ENCODE measurements around the gene CCDC172.
A peak's percentile ranks its signal among the peaks of the same experiment; 100 is the strongest.

Gene CCDC172

DNA sequence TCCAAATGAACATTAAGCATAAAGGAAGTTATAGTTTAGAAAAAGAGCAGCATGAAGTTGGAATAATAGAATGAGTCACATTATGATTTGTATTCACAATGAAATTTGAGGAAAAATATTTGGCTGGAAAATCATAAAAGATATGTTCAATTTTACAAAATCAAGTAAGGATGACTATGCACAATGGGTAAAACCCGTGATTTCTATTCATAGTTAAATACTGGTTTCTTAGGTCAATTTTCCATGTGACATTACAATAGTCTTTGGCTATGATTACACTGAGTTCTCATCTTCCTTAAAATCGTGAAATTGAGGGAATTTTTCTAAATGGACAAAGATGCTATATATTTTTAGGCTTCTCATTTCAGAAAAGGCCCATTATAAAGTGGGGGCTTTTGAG, 17.4 kb upstream of the CCDC172 start:
- no peaks in the 10 kb centered on the region for H3K27me3 ChIP-seq (ENCODE audit: insufficient read depth, low read length)
- H3K4me1 ChIP-seq (ENCODE audit: insufficient read depth, low read length), result no peaks in the 10 kb centered on the region
- no peaks in the 10 kb centered on the region for H3K9me3 ChIP-seq (ENCODE audit: insufficient read depth, low read depth, low read length)
- H3K4me3 ChIP-seq (ENCODE audit: low read length), result no peak overlapping the region
- no peaks in the 10 kb centered on the region for H3K36me3 ChIP-seq (ENCODE audit: insufficient read depth, low read depth, low read length)
- H3K27ac ChIP-seq (ENCODE audit: low read length), result no peak overlapping the region
- no peak overlapping the region for H3K9ac ChIP-seq (ENCODE audit: low read depth, low read length)

GRCh38 chr10:116307455-116307854, 16.8 kb upstream of the CCDC172 start:
- Histone ChIP-seq H3K27ac (ENCODE audit: low read length) (no peak overlapping the region), H3K4me3 (ENCODE audit: low read length) (no peak overlapping the region), H3K9me3 (ENCODE audit: insufficient read depth, low read depth, low read length) (no peaks in the 10 kb centered on the region), H3K9ac (ENCODE audit: low read depth, low read length) (no peak overlapping the region), H3K27me3 (ENCODE audit: insufficient read depth, low read length) (no peaks in the 10 kb centered on the region), H3K4me1 (ENCODE audit: insufficient read depth, low read length) (no peaks in the 10 kb centered on the region), H3K36me3 (ENCODE audit: insufficient read depth, low read depth, low read length) (no peaks in the 10 kb centered on the region)

DNA sequence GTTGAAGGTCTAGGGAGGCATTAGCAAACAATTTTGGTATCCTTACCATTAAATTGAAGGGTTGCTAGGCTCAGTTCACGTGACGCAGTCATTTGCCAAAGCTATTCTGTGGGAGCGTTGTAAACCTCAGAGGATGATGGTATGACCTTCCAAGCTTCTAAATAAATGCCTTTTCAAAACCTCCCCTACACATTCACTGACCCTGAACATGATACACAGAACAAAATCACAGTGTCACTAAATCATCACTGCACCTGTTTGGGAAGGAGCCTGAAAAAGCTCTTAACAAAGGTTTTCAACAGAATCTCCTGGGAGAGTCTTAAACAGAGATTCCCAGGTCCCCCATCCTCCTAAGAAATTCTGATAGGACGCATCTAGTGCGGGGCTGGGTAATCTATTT, 13.2 kb upstream of the CCDC172 start:
- Histone ChIP-seq H3K4me1 (ENCODE audit: insufficient read depth, low read length) (no peaks in the 10 kb centered on the region), H3K9ac (ENCODE audit: low read depth, low read length) (no peak overlapping the region)

GRCh38 chr10:116311706-116312490, 12.3 kb upstream of the CCDC172 start:
- no peak overlapping the region for H3K4me3 ChIP-seq (ENCODE audit: low read length)
- H3K9me3 ChIP-seq (ENCODE audit: insufficient read depth, low read depth, low read length), result no peaks in the 10 kb centered on the region
- H3K27ac ChIP-seq (ENCODE audit: low read length), result no peak overlapping the region
- H3K4me1 ChIP-seq (ENCODE audit: insufficient read depth, low read length), result no peaks in the 10 kb centered on the region
- H3K27me3 ChIP-seq (ENCODE audit: insufficient read depth, low read length), result no peaks in the 10 kb centered on the region
- no peak overlapping the region for H3K9ac ChIP-seq (ENCODE audit: low read depth, low read length)
- H3K36me3 ChIP-seq (ENCODE audit: insufficient read depth, low read depth, low read length), result no peaks in the 10 kb centered on the region

More for the DNA sequence above, 13.2 kb upstream of the CCDC172 start:
- H3K9me3 ChIP-seq (ENCODE audit: insufficient read depth, low read depth, low read length), result no peaks in the 10 kb centered on the region
- H3K27me3 ChIP-seq (ENCODE audit: insufficient read depth, low read length), result no peaks in the 10 kb centered on the region
- no peak overlapping the region for H3K4me3 ChIP-seq (ENCODE audit: low read length)
- H3K36me3 ChIP-seq (ENCODE audit: insufficient read depth, low read depth, low read length), result no peaks in the 10 kb centered on the region
- H3K27ac ChIP-seq (ENCODE audit: low read length), result no peak overlapping the region

DNA sequence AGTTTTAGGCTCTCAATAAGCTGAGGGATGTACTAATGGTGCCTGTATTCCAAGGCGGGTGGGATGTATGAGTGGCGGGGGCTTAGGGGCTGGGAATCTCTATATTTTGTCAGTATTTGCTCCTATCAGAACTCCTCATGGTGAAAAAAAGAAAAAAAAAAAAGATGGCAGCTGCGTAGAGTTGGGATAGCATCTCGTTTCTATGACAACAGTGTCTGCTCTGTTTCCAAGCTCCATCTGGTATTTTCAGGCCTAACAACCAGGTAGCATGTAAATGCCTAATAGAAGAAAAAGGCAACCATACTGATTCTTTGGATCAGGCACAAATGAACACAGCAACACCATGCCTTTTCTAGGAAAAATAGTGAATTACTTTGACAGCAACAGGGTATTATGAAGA, 11.7 kb upstream of the CCDC172 start:
- H3K9ac ChIP-seq (ENCODE audit: low read depth, low read length), result no peak overlapping the region
- no peaks in the 10 kb centered on the region for H3K36me3 ChIP-seq (ENCODE audit: insufficient read depth, low read depth, low read length)
- no peaks in the 10 kb centered on the region for H3K27me3 ChIP-seq (ENCODE audit: insufficient read depth, low read length)
- no peaks in the 10 kb centered on the region for H3K4me1 ChIP-seq (ENCODE audit: insufficient read depth, low read length)
- no peaks in the 10 kb centered on the region for H3K9me3 ChIP-seq (ENCODE audit: insufficient read depth, low read depth, low read length)
- no peak overlapping the region for H3K4me3 ChIP-seq (ENCODE audit: low read length)
- H3K27ac ChIP-seq (ENCODE audit: low read length), result no peak overlapping the region

DNA sequence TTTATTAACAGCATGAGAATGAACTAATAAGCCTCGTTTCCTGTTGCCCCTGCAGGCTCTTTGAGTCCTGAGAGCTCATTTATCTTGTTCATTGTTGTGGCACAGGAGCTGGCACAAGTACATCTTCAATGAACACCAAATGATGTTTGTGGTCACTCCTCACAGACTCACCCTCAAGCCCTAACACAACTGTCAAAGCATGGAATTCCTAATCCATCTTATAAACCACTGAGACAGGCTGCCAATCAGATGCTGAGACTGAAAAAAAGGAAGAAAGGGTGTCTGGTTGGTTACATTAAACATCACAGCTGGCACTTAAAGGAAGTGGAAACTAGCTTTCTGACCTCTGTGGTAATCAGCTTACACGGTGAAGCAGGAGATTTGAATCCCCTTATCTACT, 7.7 kb upstream of the CCDC172 start:
- H3K4me3 ChIP-seq (ENCODE audit: low read length), result no peak overlapping the region
- no peak overlapping the region for H3K9ac ChIP-seq (ENCODE audit: low read depth, low read length)
- H3K27me3 ChIP-seq (ENCODE audit: insufficient read depth, low read length), result no peaks in the 10 kb centered on the region
- H3K36me3 ChIP-seq (ENCODE audit: insufficient read depth, low read depth, low read length), result no peaks in the 10 kb centered on the region
- H3K4me1 ChIP-seq (ENCODE audit: insufficient read depth, low read length), result no peaks in the 10 kb centered on the region
- no peak overlapping the region for H3K27ac ChIP-seq (ENCODE audit: low read length)
- H3K9me3 ChIP-seq (ENCODE audit: insufficient read depth, low read depth, low read length), result no peaks in the 10 kb centered on the region

- H3K36me3 ChIP-seq (ENCODE audit: insufficient read depth, low read depth, low read length), result no peaks in the 10 kb centered on the region
- H3K4me3 ChIP-seq (ENCODE audit: low read length), result peak overlapping the region; percentile 47; the same call in 1 of the 2 replicates
- H3K27me3 ChIP-seq (ENCODE audit: insufficient read depth, low read length), result no peaks in the 10 kb centered on the region
- H3K9me3 ChIP-seq (ENCODE audit: insufficient read depth, low read depth, low read length), result no peaks in the 10 kb centered on the region
- H3K27ac ChIP-seq (ENCODE audit: low read length), result peak overlapping the region; percentile 25
- H3K9ac ChIP-seq (ENCODE audit: low read depth, low read length), result peak overlapping the region; percentile 16; the same call in 1 of the 2 replicates
- peaks cover 18% of the 10 kb centered on the region; the same call in 1 of the 2 replicates for H3K4me1 ChIP-seq (ENCODE audit: insufficient read depth, low read length)
Measured at GRCh38 chr10:116324951-116325635, 845 bp downstream of the CCDC172 start.

DNA sequence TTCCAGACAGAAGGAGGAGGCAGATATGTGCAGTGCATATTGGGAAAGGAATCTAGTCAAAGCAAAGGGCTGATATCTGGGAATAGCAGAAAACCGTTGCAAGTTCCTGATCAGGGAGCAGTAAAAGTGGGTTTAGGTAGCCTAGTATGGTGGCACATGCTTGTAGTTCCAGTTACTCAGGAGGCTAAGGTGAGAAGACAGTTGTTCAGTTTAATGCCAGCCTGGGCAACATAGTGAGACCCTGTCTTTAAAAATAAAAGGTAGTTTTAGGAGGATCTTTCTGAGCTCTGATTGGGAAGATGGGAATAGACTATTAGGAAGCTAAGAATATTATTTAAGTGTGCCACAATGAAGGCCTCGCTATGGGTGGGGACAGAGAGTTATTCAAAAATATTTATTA, 1.7 kb downstream of the CCDC172 start:
- H3K4me1 ChIP-seq (ENCODE audit: insufficient read depth, low read length), result peaks cover 18% of the 10 kb centered on the region; the same call in 1 of the 2 replicates
- H3K9ac ChIP-seq (ENCODE audit: low read depth, low read length), result no peak overlapping the region; the same call in 1 of the 2 replicates
- H3K36me3 ChIP-seq (ENCODE audit: insufficient read depth, low read depth, low read length), result no peaks in the 10 kb centered on the region
- H3K4me3 ChIP-seq (ENCODE audit: low read length), result peak overlapping the region; percentile 47; the same call in 1 of the 2 replicates
- H3K27me3 ChIP-seq (ENCODE audit: insufficient read depth, low read length), result no peaks in the 10 kb centered on the region
- no peaks in the 10 kb centered on the region for H3K9me3 ChIP-seq (ENCODE audit: insufficient read depth, low read depth, low read length)
- H3K27ac ChIP-seq (ENCODE audit: low read length), result no peak overlapping the region

- Histone ChIP-seq H3K4me1 (ENCODE audit: insufficient read depth, low read length) (peaks cover 15% of the 10 kb centered on the region), H3K27ac (ENCODE audit: low read length) (no peak overlapping the region), H3K9ac (ENCODE audit: low read depth, low read length) (no peak overlapping the region), H3K4me3 (ENCODE audit: low read length) (no peak overlapping the region), H3K36me3 (ENCODE audit: insufficient read depth, low read depth, low read length) (no peaks in the 10 kb centered on the region), H3K27me3 (ENCODE audit: insufficient read depth, low read length) (no peaks in the 10 kb centered on the region), H3K9me3 (ENCODE audit: insufficient read depth, low read depth, low read length) (no peaks in the 10 kb centered on the region)
Measured at GRCh38 chr10:116329153-116329552, 4.9 kb downstream of the CCDC172 start.

GRCh38 chr10:116331815-116332214, 7.6 kb downstream of the CCDC172 start:
- no peaks in the 10 kb centered on the region for H3K9me3 ChIP-seq (ENCODE audit: insufficient read depth, low read depth, low read length)
- no peak overlapping the region for H3K4me3 ChIP-seq (ENCODE audit: low read length)
- H3K27me3 ChIP-seq (ENCODE audit: insufficient read depth, low read length), result no peaks in the 10 kb centered on the region
- no peaks in the 10 kb centered on the region; the same call in 1 of the 2 replicates for H3K4me1 ChIP-seq (ENCODE audit: insufficient read depth, low read length)
- no peaks in the 10 kb centered on the region for H3K36me3 ChIP-seq (ENCODE audit: insufficient read depth, low read depth, low read length)
- H3K9ac ChIP-seq (ENCODE audit: low read depth, low read length), result no peak overlapping the region
- H3K27ac ChIP-seq (ENCODE audit: low read length), result no peak overlapping the region

DNA sequence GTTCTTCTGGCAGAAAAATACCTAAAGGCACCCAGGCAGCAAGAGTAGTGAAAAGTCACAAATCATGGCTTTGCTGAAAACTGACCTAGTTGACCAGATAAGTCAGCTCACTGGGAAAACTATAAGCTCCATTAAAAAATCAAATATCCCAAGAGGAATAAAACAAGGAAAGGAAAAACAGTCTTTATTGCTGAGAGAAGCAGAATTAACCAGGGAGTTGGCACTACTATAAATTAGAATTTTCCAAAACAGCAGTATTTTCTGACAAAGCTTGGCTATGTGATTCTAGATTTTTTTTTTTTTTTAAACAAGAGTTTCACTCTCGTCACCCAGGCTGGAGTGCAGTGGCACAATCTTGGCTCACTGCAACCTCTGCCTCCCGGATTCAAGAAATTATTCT, 12.6 kb downstream of the CCDC172 start:
- H3K36me3 ChIP-seq (ENCODE audit: insufficient read depth, low read depth, low read length), result no peaks in the 10 kb centered on the region
- H3K4me3 ChIP-seq (ENCODE audit: low read length), result no peak overlapping the region
- no peak overlapping the region for H3K9ac ChIP-seq (ENCODE audit: low read depth, low read length)
- H3K9me3 ChIP-seq (ENCODE audit: insufficient read depth, low read depth, low read length), result no peaks in the 10 kb centered on the region
- H3K4me1 ChIP-seq (ENCODE audit: insufficient read depth, low read length), result no peaks in the 10 kb centered on the region
- no peaks in the 10 kb centered on the region for H3K27me3 ChIP-seq (ENCODE audit: insufficient read depth, low read length)
- H3K27ac ChIP-seq (ENCODE audit: low read length), result no peak overlapping the region

DNA sequence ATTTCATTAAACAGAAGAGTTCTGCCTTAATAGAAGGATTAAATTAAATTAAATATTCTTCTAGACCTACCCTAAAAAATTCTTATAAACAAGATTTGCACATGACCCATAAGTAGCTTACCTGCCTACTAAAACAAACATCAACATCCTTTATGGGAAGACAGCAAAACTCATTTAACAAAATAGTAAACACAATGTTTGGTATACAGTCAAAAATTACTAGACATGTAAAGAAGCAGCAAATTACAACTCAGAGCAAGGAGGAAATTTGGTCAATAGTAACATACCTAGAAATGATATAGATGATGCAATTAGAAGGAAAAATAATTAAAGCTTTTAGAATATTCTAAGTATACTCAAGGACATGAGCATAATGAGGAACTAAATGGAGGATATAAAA, 27.9 kb downstream of the CCDC172 start:
- Histone ChIP-seq H3K27me3 (ENCODE audit: insufficient read depth, low read length) (no peaks in the 10 kb centered on the region), H3K9ac (ENCODE audit: low read depth, low read length) (no peak overlapping the region), H3K4me3 (ENCODE audit: low read length) (no peak overlapping the region), H3K36me3 (ENCODE audit: insufficient read depth, low read depth, low read length) (no peaks in the 10 kb centered on the region), H3K9me3 (ENCODE audit: insufficient read depth, low read depth, low read length) (no peaks in the 10 kb centered on the region), H3K27ac (ENCODE audit: low read length) (no peak overlapping the region), H3K4me1 (ENCODE audit: insufficient read depth, low read length) (0 out of 2 replicates have a peak, but pooled peaks cover 2% of the 10 kb centered on the region)
